Breast epithelium (tissue), 4 donors: ENCODE measurements around the gene GRIK4. TPM values are rescaled to one million over a fixed set of nuclear protein-coding genes. Genes with fewer than 3 reads are reported as not detected.

Experiments used
- DNase-seq, 2 donors: peaks; one replicate each; pipeline ENCODE4 v3.0.0-alpha.2; 2019; ENCODE audit warnings: low spot score in 2 of 2
- H3K27ac ChIP-seq, 2 donors: fragments of 200-600 bp; sonication (generic) in 1 of 2; one replicate each; pipeline ENCODE4 v1.5.1; 2016 to 2019; ENCODE audit warnings: mild to moderate bottlenecking in 1 of 2
- H3K27me3 ChIP-seq, 2 donors: fragments of 200-600 bp; sonication (generic) in 1 of 2; one replicate each; pipeline versions ENCODE4 v1.5.1 to v1.6.0; 2017 to 2019; ENCODE audit warnings: control low read depth in 1 of 2, mild to moderate bottlenecking in 1 of 2
- H3K36me3 ChIP-seq: fragments of 200-600 bp; one replicate; pipeline ENCODE4 v1.5.1; 2019
- H3K4me1 ChIP-seq, 2 donors: fragments of 200-600 bp; sonication (generic); one replicate each; pipeline ENCODE4 v1.5.1; 2016 to 2019; ENCODE audit warnings: control low read depth in 1 of 2
- H3K4me3 ChIP-seq, 3 donors: fragments of 200-600 bp; sonication (generic); 1 replicate in 2 of 3; 2 replicates in 1 of 3; pipeline ENCODE4 v1.5.1; 2016 to 2019; ENCODE audit warnings: mild to moderate bottlenecking in 3 of 3, moderate library complexity in 2 of 3
- H3K9me3 ChIP-seq, 2 donors: fragments of 200-600 bp; sonication (generic) in 1 of 2; one replicate each; pipeline ENCODE4 v1.5.1; 2016 to 2019; ENCODE audit warnings: control low read depth in 1 of 2
- POLR2A ChIP-seq: fragments of 450-650 bp; IDR thresholded peaks from one replicate; pipeline ENCODE4 v1.6.1; 2016; ENCODE audit warnings: antibody characterized with exemption, mild to moderate bottlenecking, moderate library complexity
- POLR2AphosphoS5 ChIP-seq, 3 donors: sonication (generic); formaldehyde crosslinking; IDR thresholded peaks; one replicate each; pipeline ENCODE4 v1.6.1; 2017; ENCODE audit warnings: antibody characterized with exemption in 3 of 3
- intact Hi-C: fragments of 100-400 bp; cut with DNase I; formaldehyde crosslinking; loops from one replicate; pipeline ENCODE4 v1.15.1; 2023; ENCODE audit warnings: low total_unique reads
- total RNA-seq, 3 donors: library from RNA; depleted of rRNA; stranded (reverse); fragments of >200 nt; gene quantifications; one replicate each; pipeline ENCODE4 v1.1.0, GENCODE V29; 2016
- TF ChIP-seq, protein P1 (sequence below), 3 donors: fragments of 450-650 bp; IDR thresholded peaks; one replicate each; pipeline ENCODE4 v1.5.1; 2016 to 2017; ENCODE audit warnings: antibody characterized with exemption in 3 of 3, mild to moderate bottlenecking in 3 of 3, moderate library complexity in 3 of 3

The GRIK4 gene
- total RNA-seq, 3 donors from 2014 or later: 0.29 to 0.66 TPM; not detected in 1

DNA sequence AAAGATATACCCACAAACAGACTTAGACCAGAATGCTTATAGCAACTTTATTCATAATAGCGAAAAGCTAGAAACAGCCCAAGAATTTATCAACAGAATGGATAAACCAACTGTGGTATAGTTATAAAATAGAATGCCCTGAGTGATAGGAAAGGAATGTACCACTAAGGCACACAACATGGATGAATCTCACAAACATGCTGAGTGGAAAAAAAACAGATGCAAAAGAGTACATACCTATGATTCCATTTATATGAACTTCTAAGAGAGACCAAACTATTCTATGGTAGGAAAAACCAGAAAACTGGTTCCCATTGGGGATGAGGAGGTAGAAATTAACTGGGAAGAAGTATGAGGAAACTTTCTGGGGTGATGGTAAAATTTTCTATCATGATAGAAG, 40.4 kb upstream of the GRIK4 start:
- Histone ChIP-seq H3K4me3 (no peak overlapping the region), H3K9me3 (no peaks in the 10 kb centered on the region), H3K36me3 (peaks cover 9% of the 10 kb centered on the region), H3K27ac (no peak overlapping the region), H3K4me1 (no peaks in the 10 kb centered on the region), H3K27me3 (no peaks in the 10 kb centered on the region)
- intact Hi-C loops: no loop called here
- TF ChIP-seq, protein P1, sequence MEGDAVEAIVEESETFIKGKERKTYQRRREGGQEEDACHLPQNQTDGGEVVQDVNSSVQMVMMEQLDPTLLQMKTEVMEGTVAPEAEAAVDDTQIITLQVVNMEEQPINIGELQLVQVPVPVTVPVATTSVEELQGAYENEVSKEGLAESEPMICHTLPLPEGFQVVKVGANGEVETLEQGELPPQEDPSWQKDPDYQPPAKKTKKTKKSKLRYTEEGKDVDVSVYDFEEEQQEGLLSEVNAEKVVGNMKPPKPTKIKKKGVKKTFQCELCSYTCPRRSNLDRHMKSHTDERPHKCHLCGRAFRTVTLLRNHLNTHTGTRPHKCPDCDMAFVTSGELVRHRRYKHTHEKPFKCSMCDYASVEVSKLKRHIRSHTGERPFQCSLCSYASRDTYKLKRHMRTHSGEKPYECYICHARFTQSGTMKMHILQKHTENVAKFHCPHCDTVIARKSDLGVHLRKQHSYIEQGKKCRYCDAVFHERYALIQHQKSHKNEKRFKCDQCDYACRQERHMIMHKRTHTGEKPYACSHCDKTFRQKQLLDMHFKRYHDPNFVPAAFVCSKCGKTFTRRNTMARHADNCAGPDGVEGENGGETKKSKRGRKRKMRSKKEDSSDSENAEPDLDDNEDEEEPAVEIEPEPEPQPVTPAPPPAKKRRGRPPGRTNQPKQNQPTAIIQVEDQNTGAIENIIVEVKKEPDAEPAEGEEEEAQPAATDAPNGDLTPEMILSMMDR (IDR thresholded peaks at IDR 0.05): no peak
- no peak for TF ChIP-seq POLR2AphosphoS5 (IDR thresholded peaks at IDR 0.05)
- TF ChIP-seq POLR2A: no peak
- no peak for DNase-seq

DNA sequence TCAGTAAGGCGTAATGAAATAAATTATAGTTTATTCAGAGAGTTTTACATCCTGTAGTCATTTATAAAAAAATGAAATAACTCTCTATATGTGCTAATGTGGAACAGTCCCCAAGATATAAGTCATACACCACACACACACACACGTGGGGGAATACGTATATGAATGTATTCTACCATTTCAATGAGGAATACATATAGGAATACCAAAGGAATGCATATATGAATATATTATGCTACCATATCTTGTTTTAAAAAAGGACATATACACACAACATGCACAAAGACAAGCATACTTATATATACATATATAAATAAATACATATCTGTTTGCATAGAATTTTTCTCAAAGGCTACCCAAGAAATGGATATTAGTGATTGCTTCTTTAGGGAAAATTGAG, 39.6 kb upstream of the GRIK4 start:
- Histone ChIP-seq H3K9me3 (no peaks in the 10 kb centered on the region), H3K27ac (no peak overlapping the region), H3K4me3 (no peak overlapping the region), H3K4me1 (no peaks in the 10 kb centered on the region), H3K27me3 (no peaks in the 10 kb centered on the region), H3K36me3 (peaks cover 6% of the 10 kb centered on the region)
- TF ChIP-seq POLR2AphosphoS5 (IDR thresholded peaks at IDR 0.05): no peak
- TF ChIP-seq, protein P1 (IDR thresholded peaks at IDR 0.05): no peak
- no peak for TF ChIP-seq POLR2A
- intact Hi-C loops: no loop called here
- DNase-seq: no peak

DNA sequence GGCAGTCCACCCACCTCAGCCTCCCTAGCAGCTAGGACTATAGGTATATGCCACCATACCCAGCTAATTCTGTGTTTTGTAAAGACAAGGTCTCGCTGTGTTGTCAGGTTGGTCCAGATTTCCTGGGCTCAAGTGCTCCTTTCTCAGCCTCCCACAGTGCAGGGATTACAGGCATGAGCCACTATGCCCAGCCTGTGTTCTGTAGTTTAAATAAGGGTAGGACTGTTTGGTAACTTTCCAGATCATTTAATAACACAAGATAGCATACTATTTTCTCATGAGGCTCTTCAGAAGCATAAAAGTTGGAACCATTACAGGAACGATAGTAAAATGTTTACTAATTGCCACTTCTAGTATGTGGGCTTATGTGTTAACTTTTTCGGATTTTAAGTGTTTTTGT, 38.0 kb upstream of the GRIK4 start:
- TF ChIP-seq POLR2A (no peak), POLR2AphosphoS5 (IDR thresholded peaks at IDR 0.05) (no peak)
- TF ChIP-seq, protein P1 (IDR thresholded peaks at IDR 0.05): no peak
- DNase-seq: no peak
- Histone ChIP-seq H3K4me1 (no peaks in the 10 kb centered on the region), H3K9me3 (no peaks in the 10 kb centered on the region), H3K27ac (no peak overlapping the region), H3K27me3 (no peaks in the 10 kb centered on the region), H3K36me3 (peaks cover 4% of the 10 kb centered on the region), H3K4me3 (no peak overlapping the region)
- intact Hi-C loops: no loop called here

DNA sequence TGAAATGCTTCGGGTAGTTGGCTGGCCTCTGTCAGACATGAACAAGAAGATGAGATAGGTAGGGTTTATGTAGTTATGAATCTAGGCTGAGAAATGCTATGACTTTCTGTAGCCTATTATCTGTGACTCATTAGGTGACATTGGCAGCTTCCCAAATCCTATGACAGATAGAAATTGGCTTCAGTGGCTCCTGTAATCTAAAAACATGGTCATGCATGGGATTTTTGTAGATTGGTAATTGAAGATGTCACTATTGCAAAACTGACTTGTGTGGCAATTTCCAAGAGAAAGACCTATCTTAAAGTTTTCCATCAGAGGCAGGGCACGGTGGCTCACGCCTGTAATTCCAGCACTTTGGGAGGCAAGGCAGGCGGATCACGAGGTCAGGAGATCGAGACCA, 29.4 kb upstream of the GRIK4 start:
- Histone ChIP-seq H3K36me3 (peaks cover 8% of the 10 kb centered on the region), H3K4me3 (no peak overlapping the region)

DNA sequence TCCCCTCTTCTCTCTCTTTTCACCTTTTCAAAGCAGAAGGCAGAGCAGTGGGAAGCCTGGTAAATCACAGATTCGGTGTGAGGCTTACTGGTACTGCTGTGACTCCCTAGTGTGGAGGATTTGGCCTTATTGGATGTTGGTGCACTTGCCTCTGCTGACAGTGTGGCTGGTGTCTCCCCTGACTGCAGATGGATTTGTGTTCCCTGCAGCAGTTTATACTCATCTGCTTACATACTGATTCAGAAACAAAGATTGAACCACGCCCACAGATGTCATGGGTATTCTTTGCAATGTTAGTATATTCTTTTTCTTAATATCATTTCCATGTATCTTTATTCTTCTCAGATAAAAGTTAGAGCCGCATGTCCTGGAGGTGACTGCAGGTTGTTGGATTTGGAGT, 26.8 kb upstream of the GRIK4 start:
- Histone ChIP-seq H3K4me3 (no peak overlapping the region), H3K4me1 (no peaks in the 10 kb centered on the region), H3K27me3 (no peaks in the 10 kb centered on the region), H3K9me3 (no peaks in the 10 kb centered on the region), H3K36me3 (peaks cover 5% of the 10 kb centered on the region), H3K27ac (no peak overlapping the region)
- intact Hi-C loops: no loop called here
- no peak for DNase-seq
- TF ChIP-seq POLR2A (no peak), POLR2AphosphoS5 (IDR thresholded peaks at IDR 0.05) (no peak)
- TF ChIP-seq, protein P1 (IDR thresholded peaks at IDR 0.05): no peak

More for the DNA sequence above, 29.4 kb upstream of the GRIK4 start:
- intact Hi-C loops: no loop called here
- Histone ChIP-seq H3K9me3 (no peaks in the 10 kb centered on the region), H3K27me3 (no peaks in the 10 kb centered on the region), H3K27ac (no peak overlapping the region), H3K4me1 (no peaks in the 10 kb centered on the region)
- TF ChIP-seq POLR2AphosphoS5 (IDR thresholded peaks at IDR 0.05) (no peak), POLR2A (no peak)
- TF ChIP-seq, protein P1 (IDR thresholded peaks at IDR 0.05): no peak
- no peak for DNase-seq
